ENCODE results near the gene NCOA6.
A peak's percentile ranks its signal among the peaks of the same experiment; 100 is the strongest.

NCOA6 gene

DNA sequence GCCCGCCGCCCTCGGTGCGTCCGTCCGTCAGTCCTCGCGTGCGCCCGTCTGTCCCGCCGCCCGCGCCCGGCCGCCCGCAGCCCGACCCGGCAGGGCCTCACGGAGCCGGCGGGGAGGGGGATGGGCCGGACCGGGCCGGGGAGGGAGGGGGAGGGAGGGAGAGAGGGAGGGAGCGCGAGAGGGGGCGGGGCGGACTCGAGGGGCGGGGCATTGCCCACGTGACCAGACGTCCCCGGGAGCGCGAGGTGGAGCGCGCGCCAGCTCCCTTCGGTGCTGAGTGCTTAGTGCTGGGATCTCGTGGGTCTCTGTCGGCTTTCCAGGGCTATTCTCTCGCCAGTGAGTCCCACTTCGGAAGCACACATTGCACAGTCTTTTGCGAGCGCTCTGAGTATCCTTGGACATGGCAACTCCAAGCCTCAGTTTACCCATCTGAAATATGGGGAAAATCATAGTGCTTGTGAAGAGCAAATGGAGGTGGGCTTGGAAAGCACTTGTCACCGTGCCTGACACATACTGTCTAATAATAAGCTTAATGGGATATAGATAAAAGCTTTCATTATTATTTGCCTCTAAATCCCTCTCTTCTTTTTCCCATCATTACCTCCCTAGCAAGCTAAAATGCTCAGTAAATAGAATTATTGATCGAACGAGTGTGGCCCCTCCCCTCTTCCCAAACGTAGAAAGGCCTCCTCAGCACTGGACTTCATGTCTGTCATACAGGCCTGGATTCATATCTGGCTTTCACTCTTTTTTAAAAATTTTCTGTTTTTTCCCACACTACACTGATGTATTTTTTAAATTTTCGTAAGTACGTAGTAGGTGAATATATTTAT lies at the start of gene NCOA6:
TSS of gene NCOA6 (minus strand) at position 122 of the 833 bp plus-strand sequence. CDS start 43,296 bp downstream, outside the sequence.
- DNase-seq (ENCODE audit: low read depth, low spot score), result no peak

DNA sequence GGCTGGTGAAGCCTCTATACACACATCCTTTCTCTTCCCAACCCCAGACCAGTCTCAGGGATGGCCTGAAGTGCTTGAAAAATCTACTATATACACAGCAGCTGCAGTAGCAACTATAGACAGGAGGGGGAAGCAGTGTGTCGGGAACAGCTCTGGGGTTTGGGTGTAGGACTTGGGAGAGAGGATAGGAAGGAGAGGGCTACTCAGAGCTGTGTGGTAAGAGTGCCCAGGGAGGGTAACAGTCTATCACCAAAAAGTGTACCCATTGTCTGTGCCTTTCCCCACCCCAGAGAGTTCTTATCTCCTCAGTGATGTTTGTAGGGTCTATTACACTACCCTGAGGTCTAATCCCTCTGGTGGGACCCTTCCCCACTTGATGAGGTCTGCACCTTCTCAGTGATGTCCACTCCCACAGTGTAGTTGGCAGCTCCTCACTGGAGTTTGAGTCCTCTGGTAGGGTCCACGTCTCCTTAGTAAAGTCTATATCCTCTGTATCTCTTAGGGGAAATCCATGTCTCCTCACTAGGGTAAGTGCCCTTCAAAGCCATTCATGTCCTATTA lies 48.7 kb upstream of the NCOA6 start:
- DNase-seq (ENCODE audit: low read depth, low spot score), result peak; percentile 64

DNA sequence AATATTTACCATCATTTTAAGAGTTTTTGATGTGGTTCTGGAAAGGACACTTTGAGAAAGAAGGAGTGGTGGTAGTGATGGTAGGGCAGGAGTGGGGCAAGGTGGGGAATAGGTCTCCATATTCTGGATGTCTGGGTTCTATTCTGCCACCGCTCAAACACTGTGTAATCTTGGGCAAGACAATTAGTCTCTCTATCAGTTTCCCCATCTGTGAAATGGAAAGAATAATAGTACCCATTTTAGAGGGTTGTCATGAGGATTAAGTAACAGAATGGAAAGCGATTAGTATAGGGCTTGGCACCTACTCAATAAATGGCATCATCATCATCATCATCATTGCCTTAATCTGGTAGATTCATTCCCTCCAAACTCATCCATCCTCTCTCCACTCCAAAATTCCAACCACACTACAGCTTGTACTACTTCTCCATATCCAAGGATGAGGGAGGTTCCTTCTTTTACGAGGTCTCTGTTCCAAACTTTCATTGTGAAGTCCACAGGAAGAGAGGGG lies 48.2 kb upstream of the NCOA6 start:
- DNase-seq (ENCODE audit: low read depth, low spot score), result no peak

DNA sequence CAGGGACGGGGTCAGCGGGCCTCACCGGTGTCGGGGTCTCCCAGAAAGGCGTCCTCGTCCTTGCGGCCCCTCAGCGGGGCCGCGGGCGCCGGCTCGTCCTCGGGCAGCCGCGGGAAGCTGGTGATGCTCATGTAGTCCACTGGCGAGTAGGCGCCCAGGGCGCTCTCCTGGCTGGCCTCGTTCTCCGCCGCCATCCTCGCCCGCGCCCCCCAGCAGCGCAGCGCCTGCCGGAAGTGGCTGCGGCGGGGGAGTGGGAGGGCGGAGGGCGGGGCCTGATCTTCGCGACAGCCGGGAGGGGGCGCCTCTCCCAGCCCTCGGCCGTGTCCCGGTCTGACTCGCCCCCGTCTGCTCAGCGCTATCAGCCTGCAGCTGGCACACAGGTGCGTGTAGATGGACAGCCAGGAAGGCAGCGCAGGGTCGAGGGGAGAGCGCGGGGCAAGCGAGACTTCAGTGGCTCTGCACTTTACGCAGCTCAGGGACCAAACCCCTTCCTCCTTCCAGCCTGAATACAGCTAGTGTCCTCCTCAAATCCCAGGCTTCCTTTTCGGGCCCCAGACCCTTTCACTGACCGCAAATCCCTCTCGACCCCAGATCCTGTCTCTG lies 47.3 kb upstream of the NCOA6 start, which contains the start of gene GGT7:
TSS of gene GGT7 (minus strand) at position 235 of the 603 bp plus-strand sequence. CDS start at position 194, 41 bp downstream.
- peak; percentile 23 for DNase-seq (ENCODE audit: low read depth, low spot score)

DNA sequence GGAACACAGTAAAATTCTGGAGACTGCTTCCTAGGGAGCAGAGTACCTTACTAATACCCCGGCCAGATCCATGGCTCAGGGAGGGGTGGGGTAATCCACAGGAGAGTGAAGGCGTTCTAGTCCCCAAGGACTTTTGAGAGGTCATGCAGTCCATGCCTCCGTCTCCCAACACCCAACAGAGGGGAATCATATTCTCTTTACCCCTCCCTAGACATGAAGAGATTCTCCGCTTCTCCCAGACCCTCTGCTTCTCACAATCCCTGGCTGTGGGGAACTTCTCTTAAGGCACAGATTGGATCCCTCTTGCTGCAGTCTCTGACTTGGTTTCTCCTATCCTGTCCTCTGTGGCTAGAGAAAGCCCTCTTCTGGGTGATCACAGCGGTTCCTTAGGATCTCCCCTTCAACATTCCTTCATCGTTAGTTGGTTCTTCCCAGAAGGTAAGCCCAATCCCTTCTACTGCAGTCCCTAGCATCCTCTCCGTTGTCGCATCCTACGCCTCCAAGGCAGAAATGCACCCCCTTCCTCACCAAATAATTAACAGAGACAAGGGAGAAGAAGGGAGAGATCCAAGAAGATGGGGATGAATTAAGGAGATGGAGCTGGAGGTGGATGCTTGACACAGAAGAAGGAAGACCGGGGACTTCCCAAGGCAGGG lies 46.6 kb upstream of the NCOA6 start:
- no peak for DNase-seq (ENCODE audit: low read depth, low spot score)

- no peak for DNase-seq (ENCODE audit: low read depth, low spot score)
Measured at GRCh38 chr20:34871320-34871926, 46.0 kb upstream of the NCOA6 start.

DNA sequence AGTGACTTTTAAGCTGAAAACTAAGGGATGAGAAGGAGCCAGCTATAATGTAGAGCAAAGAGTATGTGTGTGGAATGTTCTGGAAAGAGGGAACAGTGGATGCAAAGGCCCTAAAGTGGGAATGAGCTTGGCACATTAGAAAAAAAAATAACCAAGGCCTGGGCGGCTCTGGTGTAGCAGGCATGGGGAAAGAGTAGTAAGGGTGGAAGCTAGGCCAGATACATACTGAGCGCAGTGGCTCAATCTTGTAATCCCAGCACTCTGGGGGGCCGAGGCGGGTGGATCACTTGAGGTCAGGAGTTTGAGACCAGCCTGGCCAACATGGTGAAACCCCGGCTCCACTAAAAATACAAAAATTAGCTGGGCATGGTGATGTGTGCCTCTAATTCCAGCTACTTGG lies 38.8 kb upstream of the NCOA6 start:
- no peak for DNase-seq (ENCODE audit: low read depth, low spot score)

GRCh38 chr20:34863421-34863965 lies 38.0 kb upstream of the NCOA6 start:
- no peak for DNase-seq (ENCODE audit: low read depth, low spot score)

GRCh38 chr20:34862724-34863123 lies 37.3 kb upstream of the NCOA6 start:
- no peak for DNase-seq (ENCODE audit: low read depth, low spot score)

- DNase-seq (ENCODE audit: low read depth, low spot score), result no peak
Measured at GRCh38 chr20:34861386-34862084, 36.1 kb upstream of the NCOA6 start.

DNA sequence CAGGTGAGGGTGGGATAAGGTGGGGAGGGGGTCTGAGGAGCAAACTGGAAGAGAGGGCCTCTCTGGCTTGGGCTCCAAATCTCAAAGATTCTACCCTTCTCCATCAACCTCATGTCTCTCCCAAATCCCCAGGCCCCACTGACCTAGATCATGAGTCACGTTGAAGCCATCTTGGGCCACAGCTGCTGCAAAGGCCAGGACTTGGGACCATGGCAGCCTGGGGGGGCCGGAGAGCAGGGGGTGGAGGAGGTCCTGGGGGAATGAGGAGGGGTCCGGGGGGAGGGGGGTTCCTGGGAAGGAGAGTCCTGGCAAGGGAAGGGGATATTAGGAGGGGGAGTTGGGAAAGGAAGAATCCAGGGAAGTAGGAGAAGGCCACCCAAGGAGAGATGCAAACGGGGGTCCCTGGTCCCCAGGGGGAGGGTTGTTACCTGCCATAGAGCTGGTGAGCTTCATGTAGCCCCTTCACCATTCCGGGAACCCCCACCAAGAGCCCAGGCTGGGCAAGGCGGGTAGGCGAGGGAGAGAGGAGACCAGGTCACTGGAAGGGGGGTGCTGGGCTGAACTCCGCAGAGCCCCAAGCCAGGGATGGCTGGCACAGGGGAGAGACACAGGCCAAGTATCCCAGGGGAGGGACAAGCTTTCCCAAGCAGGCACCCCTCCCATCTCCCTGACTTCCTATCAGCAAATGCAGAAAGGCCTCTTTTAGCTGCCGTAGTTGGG lies 34.5 kb upstream of the NCOA6 start:
- DNase-seq (ENCODE audit: low read depth, low spot score), result no peak

DNA sequence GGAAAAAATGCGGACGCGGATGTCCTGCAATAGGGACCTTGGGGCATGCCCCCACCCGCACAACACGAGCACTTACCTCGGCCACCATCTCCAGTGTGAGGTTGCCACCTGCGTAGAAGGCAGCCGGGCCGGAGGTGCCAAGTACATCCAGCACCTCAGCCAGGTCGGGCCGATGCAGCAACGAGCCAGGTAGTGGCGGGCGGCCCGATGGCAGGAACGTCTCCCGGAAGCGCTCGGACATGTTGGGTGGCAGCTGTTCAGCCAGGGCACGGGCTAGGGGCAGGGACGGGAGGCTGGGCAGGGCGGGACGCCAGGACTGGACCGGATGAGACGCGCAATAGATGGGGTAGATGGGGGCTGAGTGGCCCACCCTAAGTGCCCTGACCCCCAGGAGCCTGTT lies 33.9 kb upstream of the NCOA6 start:
- no peak for DNase-seq (ENCODE audit: low read depth, low spot score)

- no peak for DNase-seq (ENCODE audit: low read depth, low spot score)
Measured at GRCh38 chr20:34852298-34852697, 26.8 kb upstream of the NCOA6 start.

DNA sequence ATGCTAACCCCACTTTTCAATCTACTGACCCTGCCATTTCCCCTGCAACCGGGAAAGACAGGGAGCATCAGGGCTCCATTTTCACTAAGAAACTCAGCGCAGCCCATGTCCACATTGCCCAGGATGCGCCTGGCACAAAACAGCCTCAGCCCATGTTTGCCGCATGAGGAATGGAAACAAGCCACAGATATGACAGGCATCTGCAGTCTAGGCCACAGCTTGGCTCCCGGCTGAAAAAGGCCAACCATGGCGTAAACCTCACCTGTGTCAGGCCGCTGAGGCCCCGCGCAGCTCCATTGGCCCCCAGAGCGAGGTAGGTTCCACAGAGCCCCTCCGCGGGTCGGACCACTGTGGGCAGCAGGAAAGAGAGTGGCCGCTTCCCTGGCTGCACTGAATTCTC lies 25.5 kb upstream of the NCOA6 start:
- DNase-seq (ENCODE audit: low read depth, low spot score), result no peak

DNA sequence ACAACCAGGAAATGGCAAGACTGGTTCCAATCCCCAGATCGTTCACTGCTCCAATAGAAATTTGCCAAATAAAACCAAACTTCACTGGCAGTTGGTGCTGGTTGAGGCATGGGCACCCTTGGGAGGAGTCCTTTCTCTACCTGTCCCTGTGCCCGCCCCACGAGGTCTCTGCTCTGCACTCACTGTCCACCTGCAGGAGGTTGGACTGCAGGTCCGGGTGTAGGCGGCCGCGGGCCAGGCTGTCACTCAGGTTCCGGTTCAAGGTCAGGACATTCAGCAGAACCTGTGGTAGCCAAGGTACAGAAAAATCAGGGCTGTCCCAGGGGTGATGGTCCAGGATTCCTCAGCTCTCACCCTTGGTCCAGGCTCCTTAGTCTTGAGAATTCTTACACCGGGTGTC lies 24.3 kb upstream of the NCOA6 start:
- no peak for DNase-seq (ENCODE audit: low read depth, low spot score)

DNA sequence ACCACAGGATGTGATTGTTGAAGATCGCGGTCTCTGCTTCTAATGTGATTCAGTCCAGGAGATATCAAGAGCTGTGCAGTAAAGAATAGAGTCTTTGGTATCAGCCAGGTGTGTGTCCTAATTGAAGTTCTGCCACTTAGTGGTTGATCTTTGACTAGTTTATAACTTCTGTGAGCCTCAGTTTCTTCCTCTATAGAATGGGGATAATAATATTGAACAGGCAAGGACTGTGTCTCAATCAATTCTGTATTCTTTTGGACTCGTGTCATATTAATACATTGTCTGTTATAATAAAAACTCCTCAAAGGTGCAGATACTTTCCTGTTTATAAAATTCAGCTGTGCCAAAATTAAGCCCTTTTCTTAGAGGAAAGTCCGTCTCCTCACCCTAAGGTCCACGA lies 23.1 kb upstream of the NCOA6 start:
- DNase-seq (ENCODE audit: low read depth, low spot score), result no peak

- DNase-seq (ENCODE audit: low read depth, low spot score), result no peak
Measured at GRCh38 chr20:34843421-34843820, 18.0 kb upstream of the NCOA6 start.

- no peak for DNase-seq (ENCODE audit: low read depth, low spot score)
Measured at GRCh38 chr20:34842143-34842542, 16.7 kb upstream of the NCOA6 start.

- DNase-seq (ENCODE audit: low read depth, low spot score), result no peak
Measured at GRCh38 chr20:34834459-34834893, 9.0 kb upstream of the NCOA6 start.

DNA sequence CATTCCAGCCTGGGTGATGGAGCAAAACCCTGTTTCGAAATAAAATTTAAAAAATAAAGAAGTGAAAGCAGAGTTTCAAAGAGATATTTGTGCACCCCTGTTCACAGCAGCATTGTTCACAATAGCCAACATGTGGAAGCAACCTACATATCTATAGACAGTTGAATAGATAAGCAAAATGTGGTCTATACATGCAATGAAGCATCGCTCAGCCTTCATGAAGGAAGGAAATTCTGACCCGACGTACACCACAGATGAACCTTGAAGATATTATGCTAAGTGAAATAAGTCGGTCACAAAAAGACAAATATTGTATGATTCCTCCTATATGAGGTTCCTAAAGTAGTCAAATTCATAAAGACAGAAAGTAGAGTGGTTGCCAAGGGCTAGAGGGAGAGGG lies 6.5 kb upstream of the NCOA6 start:
- no peak for DNase-seq (ENCODE audit: low read depth, low spot score)

All from iPS DF 19.7 (cell line).